ENCODE data around the gene NCSTN. TPM values are rescaled to one million over a fixed set of nuclear protein-coding genes. Genes with fewer than 3 reads are reported as not detected.
A peak's percentile ranks its signal among the peaks of the same experiment; 100 is the strongest.

The NCSTN gene
- 10 to 100 TPM; 64.5 to 65.3 TPM for total RNA-seq

DNA sequence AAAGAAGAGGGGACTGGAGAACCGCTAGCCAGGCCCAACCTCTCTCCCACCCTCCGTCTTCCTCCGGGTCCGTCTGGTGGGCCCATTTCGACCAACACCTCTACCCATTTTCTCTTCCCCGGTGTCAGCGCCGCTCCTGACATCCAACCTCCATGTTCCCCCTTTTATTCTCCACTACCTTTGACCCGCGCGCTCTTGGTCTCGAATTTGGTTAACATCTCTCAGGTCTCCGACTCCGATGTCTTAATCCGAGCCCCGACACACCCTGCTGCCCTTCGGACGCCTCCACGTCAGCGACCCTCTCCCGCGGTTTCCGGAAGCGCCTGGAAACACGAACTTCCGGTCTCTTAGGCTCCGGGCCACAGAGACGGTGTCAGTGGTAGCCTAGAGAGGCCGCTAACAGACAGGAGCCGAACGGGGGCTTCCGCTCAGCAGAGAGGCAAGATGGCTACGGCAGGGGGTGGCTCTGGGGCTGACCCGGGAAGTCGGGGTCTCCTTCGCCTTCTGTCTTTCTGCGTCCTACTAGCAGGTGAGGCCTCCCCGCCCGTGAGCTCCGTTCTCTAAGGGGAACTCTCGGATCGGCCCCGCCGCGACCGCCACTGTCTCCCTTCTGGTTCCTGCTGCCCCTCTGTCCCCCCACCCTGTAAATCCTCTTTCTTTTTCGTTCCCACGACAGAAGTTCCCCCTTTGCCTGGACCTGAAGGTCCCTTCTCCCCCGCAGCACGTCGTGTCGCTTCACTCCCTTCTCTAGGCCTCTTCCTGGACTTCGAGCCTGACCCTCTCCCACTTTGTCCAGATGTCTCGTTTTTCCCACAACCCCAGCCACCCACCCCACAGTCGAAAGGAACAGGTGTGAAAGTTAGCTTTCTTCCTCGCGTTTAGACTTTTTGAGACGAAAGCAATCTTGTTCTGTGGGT is at the start of gene NCSTN, which contains the start of gene COPA:
Gene NCSTN, plus strand, starts transcription at position 431 of the 917 bp plus-strand sequence. Its CDS starts 14 bp downstream, at position 445.
Gene COPA, minus strand, starts transcription at position 298 of the 917 bp plus-strand sequence. Its CDS starts 80 bp downstream, at position 218.
- Mint-ChIP-seq H3K4me1 (peaks cover 59% of the 10 kb centered on the region), H3K4me3 (peak within 1 kb of the TSS; percentile 99), H3K9me3 (no peaks in the 10 kb centered on the region), H3K27ac (peak within 1 kb of the TSS; percentile 97), H3K36me3 (ENCODE audit: low read depth) (peaks cover 50% of the 10 kb centered on the region), H3K27me3 (no peaks in the 10 kb centered on the region)
- peak; percentile 92 for DNase-seq
- CTCF ChIA-PET: interaction anchor here (0.7 to 3.0 kb wide), 4 partner anchors 10 to 1387 kb away, joined by 3 to 13 read pairs (median 4); no protein-coding TSS in a partner anchor
- POLR2A ChIA-PET: interaction anchor here (0.8 to 1.3 kb wide), 10 partner anchors 10 to 89 kb away, joined by 3 to 6 read pairs (median 4); partner anchors contain the start of gene PEX19

DNA sequence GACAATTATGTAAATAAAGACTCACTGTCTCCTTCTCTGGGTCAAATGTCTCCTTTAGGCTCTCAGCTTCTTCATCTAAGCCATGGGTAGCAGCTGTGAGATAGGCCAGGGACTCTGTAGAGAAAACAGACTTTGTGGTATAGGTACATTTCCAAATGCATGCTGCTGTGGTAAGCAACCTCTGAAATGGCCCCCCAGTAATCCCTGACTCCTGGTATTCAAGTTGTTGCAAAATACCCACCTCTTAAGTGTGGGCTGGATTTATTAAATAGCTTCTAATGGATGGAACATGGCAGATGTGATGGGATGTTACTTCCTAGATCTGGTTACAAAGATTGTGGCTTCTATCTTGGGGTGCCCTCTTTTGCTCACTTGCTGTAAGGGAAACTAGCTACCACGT is 47.1 kb upstream of the NCSTN start:
- DNase-seq: no peak
- Mint-ChIP-seq H3K4me1 (no peaks in the 10 kb centered on the region), H3K27me3 (no peaks in the 10 kb centered on the region), H3K9me3 (no peaks in the 10 kb centered on the region), H3K36me3 (ENCODE audit: low read depth) (peaks cover 84% of the 10 kb centered on the region), H3K27ac (no peak overlapping the region), H3K4me3 (no peak overlapping the region)
- ChIA-PET POLR2A (no interaction called here), CTCF (interaction anchor here (0.5 kb wide), 1 partner anchor 128 kb away, joined by 3 read pairs; no protein-coding TSS in a partner anchor)

DNA sequence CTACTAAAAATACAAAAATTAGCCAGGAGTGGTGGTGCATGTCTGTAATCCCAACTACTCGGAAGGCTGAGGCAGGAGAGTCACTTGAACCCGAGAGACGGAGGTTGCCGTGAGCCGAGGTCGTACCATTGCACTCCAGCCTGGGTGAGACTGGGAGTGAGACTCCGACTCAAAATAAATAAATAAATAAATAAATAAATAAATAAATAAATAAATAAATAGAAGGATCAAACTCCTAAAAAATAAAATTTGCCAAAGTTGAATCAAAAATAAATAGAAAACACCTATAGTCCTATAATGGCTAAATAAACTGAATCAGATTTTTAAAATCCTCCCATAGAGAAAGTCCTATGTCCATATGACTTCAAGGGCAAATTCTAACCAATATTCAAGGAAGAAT is 43.0 kb upstream of the NCSTN start:
- ChIA-PET POLR2A (no interaction called here), CTCF (interaction anchor here (0.7 to 2.6 kb wide), 3 partner anchors 8 to 48 kb away, joined by 3 to 16 read pairs (median 4); no protein-coding TSS in a partner anchor)
- no peaks in the 10 kb centered on the region for H3K4me1 Mint-ChIP-seq
- H3K4me3 Mint-ChIP-seq: no peak overlapping the region
- no peak overlapping the region for H3K27ac Mint-ChIP-seq
- H3K27me3 Mint-ChIP-seq: no peaks in the 10 kb centered on the region
- DNase-seq: no peak
- no peaks in the 10 kb centered on the region for H3K9me3 Mint-ChIP-seq
- peaks cover 61% of the 10 kb centered on the region for H3K36me3 Mint-ChIP-seq (ENCODE audit: low read depth)

DNA sequence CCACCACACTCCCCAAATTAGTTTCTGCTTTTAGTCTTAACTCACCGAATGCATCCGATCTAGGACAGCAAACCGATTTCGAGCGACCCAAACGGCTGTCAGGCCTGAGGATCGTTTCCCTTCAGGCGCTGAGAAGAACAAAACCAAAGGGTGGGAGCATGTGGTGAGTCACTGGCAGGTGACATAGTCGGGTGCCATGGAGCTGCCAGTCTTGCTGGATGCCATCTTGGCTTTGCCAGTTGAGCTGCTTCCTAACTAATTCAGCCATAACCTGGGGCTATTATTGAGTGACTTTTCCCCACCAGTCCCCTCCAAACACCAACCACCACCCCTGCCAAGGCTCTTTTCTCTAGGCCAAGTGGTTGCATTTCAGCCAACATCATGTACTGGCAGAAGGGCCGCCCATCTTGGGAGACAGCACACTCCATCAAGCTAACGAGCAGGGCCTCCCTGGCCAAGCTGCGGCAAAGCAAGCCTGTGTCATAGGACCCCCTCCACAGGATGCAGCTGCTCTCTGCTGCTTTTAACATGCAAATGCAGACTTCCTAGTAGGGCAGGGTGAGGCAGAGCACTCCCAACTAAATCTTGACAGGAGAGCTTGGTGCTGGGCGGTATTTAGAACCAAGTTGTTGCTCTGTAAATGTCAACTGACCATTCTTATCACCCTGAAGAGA is 35.9 kb upstream of the NCSTN start:
- Mint-ChIP-seq H3K27me3 (no peaks in the 10 kb centered on the region), H3K9me3 (no peaks in the 10 kb centered on the region), H3K36me3 (ENCODE audit: low read depth) (peaks cover 72% of the 10 kb centered on the region), H3K4me1 (no peaks in the 10 kb centered on the region), H3K27ac (no peak overlapping the region), H3K4me3 (no peak overlapping the region)
- no peak for DNase-seq
- CTCF ChIA-PET: no interaction called here
- POLR2A ChIA-PET: interaction anchor here (1.4 kb wide), 1 partner anchor 23 kb away, joined by 3 read pairs; no protein-coding TSS in a partner anchor

DNA sequence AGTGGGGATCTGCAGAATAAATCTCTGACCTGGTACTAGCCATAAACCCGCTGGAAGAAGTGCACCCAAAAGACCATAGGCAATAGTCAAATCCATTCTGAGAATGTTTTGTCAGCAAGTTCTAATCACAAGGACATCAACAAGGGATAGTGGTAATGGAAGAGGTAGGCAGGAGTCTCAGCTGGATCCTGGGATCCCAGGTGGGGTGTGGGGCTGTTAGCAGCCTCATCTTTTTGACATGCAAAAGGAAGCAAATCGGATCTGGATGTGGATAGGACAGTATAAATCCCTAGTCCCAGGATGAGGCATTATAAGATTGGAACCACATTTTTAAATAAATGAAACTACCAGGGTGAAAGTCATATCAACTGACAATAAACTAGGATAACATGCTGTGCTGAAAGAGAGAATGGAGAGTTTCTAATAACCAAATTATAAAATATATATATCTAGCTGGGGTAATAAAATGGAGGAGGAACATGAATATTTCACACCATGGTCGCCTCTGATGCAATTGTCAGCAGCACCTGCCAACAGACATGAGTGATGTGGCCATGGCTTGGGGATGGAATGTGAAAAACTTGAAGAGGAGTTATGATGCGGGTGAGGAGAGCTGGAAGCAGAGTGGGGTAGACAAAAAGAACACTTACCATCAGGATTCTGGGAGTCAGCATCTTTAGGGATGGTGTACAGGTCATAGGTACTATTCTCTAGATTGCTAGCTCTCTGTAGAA is 34.6 kb upstream of the NCSTN start:
- no peak for DNase-seq
- CTCF ChIA-PET: interaction anchor here (1.5 kb wide), 1 partner anchor 110 kb away, joined by 3 read pairs; no protein-coding TSS in a partner anchor
- no peak overlapping the region for H3K27ac Mint-ChIP-seq
- H3K27me3 Mint-ChIP-seq: no peaks in the 10 kb centered on the region
- H3K4me1 Mint-ChIP-seq: no peaks in the 10 kb centered on the region
- peaks cover 77% of the 10 kb centered on the region for H3K36me3 Mint-ChIP-seq (ENCODE audit: low read depth)
- H3K4me3 Mint-ChIP-seq: no peak overlapping the region
- POLR2A ChIA-PET: no interaction called here
- no peaks in the 10 kb centered on the region for H3K9me3 Mint-ChIP-seq

DNA sequence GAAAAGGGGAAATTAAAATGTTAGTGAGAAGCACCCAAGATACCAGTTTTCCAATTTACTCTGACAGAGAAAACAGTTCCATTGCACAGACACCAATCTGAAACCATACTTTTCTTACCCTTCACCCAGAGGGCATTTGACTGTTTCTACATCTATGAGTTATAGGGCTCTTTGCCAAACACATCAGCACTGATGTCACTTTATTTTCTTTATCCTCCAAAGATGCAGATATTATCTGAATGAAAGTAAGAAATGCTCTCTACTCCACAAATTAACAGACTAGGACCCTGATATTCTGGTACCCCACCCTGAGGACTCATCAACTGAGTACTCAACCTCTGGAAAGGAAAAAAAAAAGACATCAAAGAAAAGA is 34.0 kb upstream of the NCSTN start:
- no peaks in the 10 kb centered on the region for H3K9me3 Mint-ChIP-seq
- peaks cover 80% of the 10 kb centered on the region for H3K36me3 Mint-ChIP-seq (ENCODE audit: low read depth)
- H3K4me1 Mint-ChIP-seq: no peaks in the 10 kb centered on the region
- ChIA-PET POLR2A (no interaction called here), CTCF (interaction anchor here (1.5 kb wide), 1 partner anchor 111 kb away, joined by 3 read pairs; no protein-coding TSS in a partner anchor)
- H3K27ac Mint-ChIP-seq: no peak overlapping the region
- no peak overlapping the region for H3K4me3 Mint-ChIP-seq
- no peaks in the 10 kb centered on the region for H3K27me3 Mint-ChIP-seq
- DNase-seq: no peak

DNA sequence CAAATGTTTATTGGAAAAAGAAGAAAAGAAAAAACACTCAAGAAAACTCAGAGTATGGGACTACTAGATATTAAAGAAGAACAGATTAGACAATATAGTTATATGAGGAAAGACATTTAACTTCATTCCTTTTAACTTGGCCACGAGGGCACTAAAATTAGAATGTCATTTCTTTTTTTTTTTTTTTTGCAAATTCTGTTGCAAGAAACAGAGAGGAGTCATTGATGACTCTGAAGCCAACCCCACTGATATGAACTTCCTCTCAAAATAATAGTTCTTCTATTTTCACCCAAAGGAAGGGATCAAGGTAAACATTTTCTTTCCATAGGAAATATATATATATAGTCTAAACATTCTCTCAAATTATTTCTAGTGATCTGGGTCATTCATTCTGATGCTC is 33.6 kb upstream of the NCSTN start:
- POLR2A ChIA-PET: no interaction called here
- CTCF ChIA-PET: interaction anchor here (1.5 kb wide), 1 partner anchor 111 kb away, joined by 3 read pairs; no protein-coding TSS in a partner anchor
- peaks cover 83% of the 10 kb centered on the region for H3K36me3 Mint-ChIP-seq (ENCODE audit: low read depth)

DNA sequence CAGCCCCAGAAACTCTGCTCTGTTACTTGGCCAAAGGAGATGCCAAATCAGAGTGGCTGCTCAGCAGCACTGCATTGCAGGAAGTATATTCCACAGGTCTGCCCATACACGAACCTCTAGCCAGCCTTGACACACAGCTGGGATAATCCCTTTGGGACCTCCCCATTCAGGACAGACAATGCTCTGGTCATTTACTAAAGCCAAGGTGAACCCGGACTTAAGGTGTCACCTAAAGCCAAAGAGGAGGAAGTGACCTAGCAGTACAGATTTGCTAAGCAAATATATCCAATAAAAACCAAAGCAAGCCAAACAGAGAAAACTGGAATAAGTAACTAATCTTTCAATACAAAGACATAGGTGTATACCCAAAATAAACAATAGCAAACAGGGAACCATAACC is 27.8 kb upstream of the NCSTN start:
- ChIA-PET CTCF (no interaction called here), POLR2A (interaction anchor here (0.5 kb wide), 1 partner anchor 83 kb away, joined by 3 read pairs; no protein-coding TSS in a partner anchor)
- H3K27ac Mint-ChIP-seq: no peak overlapping the region
- no peaks in the 10 kb centered on the region for H3K27me3 Mint-ChIP-seq
- H3K9me3 Mint-ChIP-seq: peaks cover 7% of the 10 kb centered on the region
- peaks cover 88% of the 10 kb centered on the region for H3K36me3 Mint-ChIP-seq (ENCODE audit: low read depth)
- peaks cover 10% of the 10 kb centered on the region for H3K4me1 Mint-ChIP-seq
- no peak for DNase-seq
- no peak overlapping the region for H3K4me3 Mint-ChIP-seq

More for the DNA sequence above, 33.6 kb upstream of the NCSTN start:
- Mint-ChIP-seq H3K4me1 (no peaks in the 10 kb centered on the region), H3K9me3 (no peaks in the 10 kb centered on the region), H3K27ac (no peak overlapping the region), H3K4me3 (no peak overlapping the region), H3K27me3 (no peaks in the 10 kb centered on the region)
- no peak for DNase-seq

DNA sequence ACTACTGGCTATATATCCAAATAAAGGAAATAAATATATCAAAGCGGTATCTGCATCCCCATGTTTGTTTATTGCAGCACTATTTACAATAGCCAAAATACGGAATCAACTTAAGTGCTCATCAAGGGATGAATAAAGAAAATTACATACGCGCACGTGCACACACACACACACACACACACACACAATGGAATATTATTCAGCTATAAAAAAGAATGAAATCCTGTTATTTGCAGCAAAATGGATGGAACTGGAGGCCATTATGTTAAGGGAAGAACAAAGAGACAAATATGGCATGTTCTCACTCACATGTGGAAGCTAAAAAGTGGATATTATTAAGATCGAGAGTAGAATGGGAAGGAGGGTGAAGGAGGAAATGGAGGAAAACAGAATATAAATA is 20.4 kb upstream of the NCSTN start:
- H3K9me3 Mint-ChIP-seq: no peaks in the 10 kb centered on the region
- H3K4me1 Mint-ChIP-seq: peaks cover 11% of the 10 kb centered on the region
- H3K4me3 Mint-ChIP-seq: no peak overlapping the region
- ChIA-PET CTCF (no interaction called here), POLR2A (no interaction called here)
- peaks cover 83% of the 10 kb centered on the region for H3K36me3 Mint-ChIP-seq (ENCODE audit: low read depth)
- H3K27ac Mint-ChIP-seq: no peak overlapping the region
- H3K27me3 Mint-ChIP-seq: no peaks in the 10 kb centered on the region
- no peak for DNase-seq

DNA sequence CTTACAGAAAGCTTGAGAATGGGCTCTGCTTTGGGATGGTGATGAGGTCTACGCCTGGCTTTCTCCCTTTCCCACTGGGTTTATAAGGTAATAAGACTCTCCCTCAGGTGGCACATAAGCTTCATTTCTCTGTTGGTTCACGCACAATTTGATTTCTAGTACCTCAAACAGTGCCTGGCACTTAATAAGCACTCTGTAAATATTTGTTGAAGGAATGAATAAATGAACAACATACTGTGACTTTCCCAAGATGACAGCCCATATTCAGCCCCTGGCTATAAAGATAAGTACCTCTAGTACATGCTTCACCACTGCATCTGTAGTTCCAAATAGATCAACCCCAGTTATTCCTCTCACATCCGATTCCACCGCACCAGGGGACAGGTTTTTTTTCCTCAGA is 17.9 kb upstream of the NCSTN start:
- H3K27me3 Mint-ChIP-seq: no peaks in the 10 kb centered on the region
- H3K27ac Mint-ChIP-seq: peak overlapping the region; percentile 31
- peaks cover 83% of the 10 kb centered on the region for H3K36me3 Mint-ChIP-seq (ENCODE audit: low read depth)
- CTCF ChIA-PET: no interaction called here
- H3K9me3 Mint-ChIP-seq: no peaks in the 10 kb centered on the region
- H3K4me3 Mint-ChIP-seq: no peak overlapping the region
- H3K4me1 Mint-ChIP-seq: peaks cover 2% of the 10 kb centered on the region
- no peak for DNase-seq
- POLR2A ChIA-PET: no interaction called here

DNA sequence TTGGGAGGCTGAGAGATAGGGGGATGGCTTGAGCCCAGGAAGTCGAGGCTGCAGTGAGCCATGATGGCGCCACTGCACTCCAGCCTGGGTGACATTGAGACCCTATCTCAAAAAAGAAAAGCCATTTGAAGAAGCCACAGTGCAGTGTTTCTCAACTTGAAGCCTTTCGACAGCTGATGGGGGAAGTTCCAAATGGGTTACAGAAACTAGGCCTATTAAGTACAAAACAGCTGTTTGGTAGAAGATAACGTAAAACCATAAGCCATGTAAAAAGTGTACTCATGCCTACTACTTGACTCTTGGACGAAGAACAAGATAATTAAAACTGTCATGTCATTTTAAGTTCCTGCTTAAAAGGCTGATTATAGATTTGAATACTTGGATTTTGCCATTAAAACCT is 16.8 kb upstream of the NCSTN start:
- H3K4me3 Mint-ChIP-seq: no peak overlapping the region
- POLR2A ChIA-PET: no interaction called here
- DNase-seq: no peak
- no peak overlapping the region for H3K27ac Mint-ChIP-seq
- no peaks in the 10 kb centered on the region for H3K27me3 Mint-ChIP-seq
- CTCF ChIA-PET: no interaction called here
- peaks cover 84% of the 10 kb centered on the region for H3K36me3 Mint-ChIP-seq (ENCODE audit: low read depth)
- peaks cover 6% of the 10 kb centered on the region for H3K4me1 Mint-ChIP-seq
- H3K9me3 Mint-ChIP-seq: no peaks in the 10 kb centered on the region

DNA sequence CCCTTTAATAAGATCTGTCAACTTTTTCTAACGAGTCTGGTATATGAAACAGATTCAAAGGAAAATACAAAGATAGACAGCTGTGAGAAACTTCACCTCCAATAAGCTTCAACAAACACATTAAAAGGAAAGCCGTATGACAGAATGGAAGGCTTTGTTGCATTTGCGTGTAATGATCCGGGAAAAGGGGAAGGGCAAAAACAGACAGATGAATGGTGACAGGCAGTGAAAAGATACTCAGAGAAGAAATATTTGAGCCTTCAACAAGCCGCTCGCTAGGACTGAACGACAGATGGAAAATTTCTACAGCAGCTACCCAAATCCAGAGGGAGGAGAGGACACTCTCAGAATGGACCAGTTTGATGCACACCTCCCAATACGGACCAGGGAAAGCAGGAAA is 15.0 kb upstream of the NCSTN start:
- no peak for DNase-seq
- H3K9me3 Mint-ChIP-seq: no peaks in the 10 kb centered on the region
- no peaks in the 10 kb centered on the region for H3K27me3 Mint-ChIP-seq
- POLR2A ChIA-PET: interaction anchor here (1.3 kb wide), 1 partner anchor 9 kb away, joined by 4 read pairs; no protein-coding TSS in a partner anchor
- no peak overlapping the region for H3K27ac Mint-ChIP-seq
- peaks cover 7% of the 10 kb centered on the region for H3K4me1 Mint-ChIP-seq
- H3K4me3 Mint-ChIP-seq: no peak overlapping the region
- H3K36me3 Mint-ChIP-seq (ENCODE audit: low read depth): peaks cover 79% of the 10 kb centered on the region
- CTCF ChIA-PET: interaction anchor here (1.5 to 2.6 kb wide), 2 partner anchors 37 to 43 kb away, joined by 3 to 11 read pairs; no protein-coding TSS in a partner anchor
